ENCODE results near the gene WNT7A.

DNA sequence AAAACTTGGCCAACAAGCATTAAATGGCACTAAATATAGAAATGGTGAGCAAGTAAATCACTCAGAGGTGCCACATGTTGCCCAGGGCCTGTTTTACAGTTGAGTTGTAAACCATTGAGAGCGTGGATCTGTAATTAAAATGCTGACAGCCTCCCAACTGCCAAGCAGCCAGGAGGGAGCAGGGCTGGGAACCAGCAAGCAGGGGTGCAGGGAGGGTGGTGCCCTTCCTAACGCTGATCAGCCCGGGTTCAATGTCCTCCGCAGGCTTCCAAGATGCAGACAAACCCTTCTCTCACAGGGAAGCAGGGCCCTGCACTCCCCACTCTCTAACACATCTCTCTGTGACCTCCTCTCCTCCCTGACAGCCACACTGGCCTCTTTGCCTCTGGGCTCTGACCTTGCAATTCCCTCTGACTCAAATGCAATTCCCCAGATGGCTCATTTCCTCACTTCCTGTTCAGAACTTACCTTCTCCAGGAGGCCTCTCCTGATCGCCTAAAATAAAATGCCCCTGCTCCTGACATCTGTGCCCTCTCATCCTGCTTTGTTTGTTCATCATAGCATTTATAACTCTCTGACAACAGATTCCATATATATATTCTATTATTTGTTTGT, 40.0 kb downstream of the WNT7A start:
- TF ChIP-seq ZNF274 (IDR thresholded peaks at IDR 0.05; ENCODE audit: low read depth, low read length) (no peak), YY1 (IDR thresholded peaks at IDR 0.05; ENCODE audit: insufficient read depth, insufficient read length) (no peak)

Measured in NT2/D1 (cell line).